ENCODE measurements around the gene C10orf90.

Gene C10orf90

DNA sequence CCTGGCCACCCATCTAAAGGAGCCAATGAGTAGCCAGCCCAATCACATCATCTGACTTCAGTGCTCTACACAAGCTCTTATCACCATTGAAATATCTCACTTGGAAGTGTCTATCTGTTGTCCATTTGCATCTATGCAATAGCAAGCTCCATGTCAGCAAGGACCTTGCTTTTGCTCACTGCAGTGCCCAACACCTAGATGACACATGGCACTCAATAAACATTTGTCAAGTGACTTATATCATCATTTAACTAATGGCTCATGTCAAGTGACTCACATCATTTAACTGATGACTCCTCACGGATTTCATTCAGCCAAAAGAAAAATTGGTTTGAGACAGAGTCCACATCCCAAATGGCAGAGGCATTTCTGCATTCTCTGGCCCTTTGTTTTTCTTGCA is 189.3 kb downstream of the C10orf90 start:
- H3K4me3 ChIP-seq (replicated peaks; ENCODE audit: low read depth, low read length), result no peak overlapping the region
- TF ChIP-seq CTCF (IDR thresholded peaks at IDR 0.05; ENCODE audit: low read depth, low read length, missing control alignments), result no peak
- no peak for DNase-seq (ENCODE audit: extremely low read depth, low read depth)

- no peak for TF ChIP-seq CTCF (IDR thresholded peaks at IDR 0.05; ENCODE audit: low read depth, low read length, missing control alignments)
- no peak for DNase-seq (ENCODE audit: extremely low read depth, low read depth)
- no peak overlapping the region for H3K4me3 ChIP-seq (replicated peaks; ENCODE audit: low read depth, low read length)
Observed at GRCh38 chr10:126480648-126481047, 189.8 kb downstream of the C10orf90 start.

- no peak for DNase-seq (ENCODE audit: extremely low read depth, low read depth)
- no peak for TF ChIP-seq CTCF (IDR thresholded peaks at IDR 0.05; ENCODE audit: low read depth, low read length, missing control alignments)
- no peak overlapping the region for H3K4me3 ChIP-seq (replicated peaks; ENCODE audit: low read depth, low read length)
Observed at GRCh38 chr10:126479280-126479895, 191.1 kb downstream of the C10orf90 start.

DNA sequence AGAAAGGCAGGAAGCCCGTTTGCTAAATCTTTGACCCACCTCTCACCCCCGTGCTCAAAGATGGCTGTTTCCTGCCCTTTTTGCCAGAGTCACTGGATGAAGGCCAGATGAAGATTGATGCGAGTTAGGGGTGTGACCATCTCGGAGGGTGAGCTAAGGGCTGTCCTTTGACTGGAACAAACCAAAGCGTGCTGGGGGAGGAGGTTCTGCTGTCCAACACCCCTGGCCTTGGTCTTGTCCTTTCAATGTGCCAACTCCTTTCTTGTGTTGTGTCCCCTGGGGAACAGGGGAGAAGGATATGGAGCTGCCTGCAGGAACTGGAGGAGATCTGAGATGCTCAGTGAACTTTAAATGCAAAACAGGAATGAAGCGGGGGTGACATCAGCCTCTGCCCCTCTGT is 191.9 kb downstream of the C10orf90 start:
- no peak for TF ChIP-seq CTCF (IDR thresholded peaks at IDR 0.05; ENCODE audit: low read depth, low read length, missing control alignments)
- DNase-seq (ENCODE audit: extremely low read depth, low read depth), result no peak
- H3K4me3 ChIP-seq (replicated peaks; ENCODE audit: low read depth, low read length), result no peak overlapping the region

GRCh38 chr10:126476246-126476645 is 194.2 kb downstream of the C10orf90 start:
- no peak for TF ChIP-seq CTCF (IDR thresholded peaks at IDR 0.05; ENCODE audit: low read depth, low read length, missing control alignments)
- no peak for DNase-seq (ENCODE audit: extremely low read depth, low read depth)
- H3K4me3 ChIP-seq (replicated peaks; ENCODE audit: low read depth, low read length), result no peak overlapping the region

DNA sequence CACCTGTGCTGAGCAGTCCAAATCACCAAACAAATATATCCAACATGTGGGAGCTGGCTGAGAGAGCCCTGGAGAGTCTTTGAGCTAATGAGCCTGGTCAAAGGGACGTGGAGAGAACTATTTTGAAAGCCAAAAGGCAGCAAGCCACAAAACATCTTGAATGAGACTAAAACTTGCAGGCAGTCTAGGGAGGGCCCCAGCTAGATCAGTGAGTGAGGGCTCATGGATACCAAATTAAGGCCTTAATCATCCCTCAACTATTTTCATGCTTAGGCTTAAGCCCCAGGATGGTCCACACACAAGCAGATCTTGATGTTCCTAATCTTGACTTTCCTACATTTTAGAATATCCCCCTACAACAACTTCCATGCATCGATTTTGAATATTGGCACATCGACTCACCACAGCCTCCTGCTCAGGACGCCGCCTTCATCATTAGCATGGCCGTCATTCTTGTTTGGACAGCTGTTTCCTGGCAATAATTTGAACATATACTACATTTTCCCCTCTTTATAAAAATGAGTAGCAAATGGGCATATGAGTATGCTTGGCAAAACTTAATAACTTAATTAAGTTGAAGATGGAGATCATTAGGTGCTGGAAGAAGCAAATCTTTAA is 195.3 kb downstream of the C10orf90 start:
- DNase-seq (ENCODE audit: extremely low read depth, low read depth), result no peak
- H3K4me3 ChIP-seq (replicated peaks; ENCODE audit: low read depth, low read length), result no peak overlapping the region
- no peak for TF ChIP-seq CTCF (IDR thresholded peaks at IDR 0.05; ENCODE audit: low read depth, low read length, missing control alignments)

GRCh38 chr10:126474031-126474430 is 196.5 kb downstream of the C10orf90 start:
- no peak for DNase-seq (ENCODE audit: extremely low read depth, low read depth)
- H3K4me3 ChIP-seq (replicated peaks; ENCODE audit: low read depth, low read length), result no peak overlapping the region
- no peak for TF ChIP-seq CTCF (IDR thresholded peaks at IDR 0.05; ENCODE audit: low read depth, low read length, missing control alignments)
